WERI-Rb-1 (cell line): ENCODE measurements around the gene HSBP1.

ENCODE experiments used
- DNase-seq: peaks from one replicate; pipeline ENCODE4 v3.0.0-alpha.2; 2020
- H3K27ac ChIP-seq: fragments of 250-450 bp; sonication (Bioruptor Pico); 2 replicates; pipeline ENCODE4 v1.5.1; 2020; ENCODE audit warnings: mild to moderate bottlenecking, moderate library complexity
- H3K27me3 ChIP-seq: fragments of 250-450 bp; sonication (Bioruptor Pico); 2 replicates; pipeline ENCODE4 v1.5.1; 2021; ENCODE audit warnings: mild to moderate bottlenecking, low read depth, moderate library complexity; ENCODE audit not compliant: insufficient read depth, severe bottlenecking
- H3K36me3 ChIP-seq: fragments of 250-450 bp; sonication (Bioruptor Pico); 2 replicates; pipeline ENCODE4 v1.5.1; 2020; ENCODE audit warnings: mild to moderate bottlenecking, moderate library complexity
- H3K4me3 ChIP-seq: 2 replicates; pipeline ENCODE4 v1.5.1; 2011; ENCODE audit warnings: low read depth, mild to moderate bottlenecking, control low read depth, low read length
- H3K9me3 ChIP-seq: fragments of 250-450 bp; sonication (Bioruptor Pico); 2 replicates; pipeline ENCODE4 v1.5.1; 2021; ENCODE audit warnings: mild to moderate bottlenecking, moderate library complexity; ENCODE audit not compliant: severe bottlenecking
- CTCF ChIP-seq: IDR thresholded peaks from 2 replicates; pipeline ENCODE4 v1.5.1; 2011; ENCODE audit warnings: low read depth, mild to moderate bottlenecking, control low read depth, inconsistent platforms, low read length

HSBP1 gene

GRCh38 chr16:83789642-83790401 is 18.0 kb upstream of the HSBP1 start:
- no peak overlapping the region for H3K27ac ChIP-seq
- H3K27me3 ChIP-seq, result no peaks in the 10 kb centered on the region
- no peak for TF ChIP-seq CTCF
- H3K9me3 ChIP-seq, result no peaks in the 10 kb centered on the region
- H3K36me3 ChIP-seq, result no peaks in the 10 kb centered on the region
- H3K4me3 ChIP-seq, result no peak overlapping the region
- DNase-seq, result no peak

GRCh38 chr16:83791916-83792315 is 15.9 kb upstream of the HSBP1 start:
- Histone ChIP-seq H3K27me3 (no peaks in the 10 kb centered on the region), H3K9me3 (no peaks in the 10 kb centered on the region), H3K36me3 (no peaks in the 10 kb centered on the region), H3K4me3 (no peak overlapping the region), H3K27ac (no peak overlapping the region)
- no peak for TF ChIP-seq CTCF
- no peak for DNase-seq

- TF ChIP-seq CTCF, result no peak
Measured at GRCh38 chr16:83792391-83792790, 15.4 kb upstream of the HSBP1 start.

GRCh38 chr16:83793179-83793578 is 14.6 kb upstream of the HSBP1 start:
- H3K9me3 ChIP-seq, result no peaks in the 10 kb centered on the region
- H3K27me3 ChIP-seq, result no peaks in the 10 kb centered on the region
- TF ChIP-seq CTCF, result no peak
- H3K27ac ChIP-seq, result no peak overlapping the region
- no peak for DNase-seq
- no peak overlapping the region for H3K4me3 ChIP-seq
- H3K36me3 ChIP-seq, result no peaks in the 10 kb centered on the region

More at GRCh38 chr16:83792391-83792790, 15.4 kb upstream of the HSBP1 start:
- Histone ChIP-seq H3K4me3 (no peak overlapping the region), H3K9me3 (no peaks in the 10 kb centered on the region), H3K36me3 (no peaks in the 10 kb centered on the region), H3K27ac (no peak overlapping the region), H3K27me3 (no peaks in the 10 kb centered on the region)
- DNase-seq, result peak; percentile 8

- Histone ChIP-seq H3K4me3 (no peak overlapping the region), H3K27ac (no peak overlapping the region), H3K9me3 (no peaks in the 10 kb centered on the region), H3K27me3 (no peaks in the 10 kb centered on the region), H3K36me3 (no peaks in the 10 kb centered on the region)
- no peak for DNase-seq
- TF ChIP-seq CTCF, result no peak
Measured at GRCh38 chr16:83794860-83795554, 12.8 kb upstream of the HSBP1 start.

GRCh38 chr16:83797013-83797412 is 10.8 kb upstream of the HSBP1 start:
- no peak overlapping the region for H3K27ac ChIP-seq
- no peak for TF ChIP-seq CTCF
- H3K4me3 ChIP-seq, result no peak overlapping the region
- no peaks in the 10 kb centered on the region for H3K27me3 ChIP-seq
- H3K9me3 ChIP-seq, result no peaks in the 10 kb centered on the region
- DNase-seq, result no peak
- no peaks in the 10 kb centered on the region for H3K36me3 ChIP-seq
